GM12878 (cell line): ENCODE data around the gene KIRREL2. TPM values are rescaled to one million over a fixed set of nuclear protein-coding genes. Genes with fewer than 3 reads are reported as not detected.

Experiments
- ATAC-seq: fragments of 200-7000 bp; cut with Tn5 transposase; 3 replicates; pipeline ENCODE4 v1.9.1; 2020; ENCODE audit warnings: mild to moderate bottlenecking, moderate library complexity
- BruUV-seq: library from RNA; stranded (reverse); fragments of 400-500 nt; replicated peaks from 2 replicates; lab custom pipeline; 2021; lab: Mats Ljungman, UMichigan
- CTCF ChIA-PET: fragments of 300-600 bp; sonication (Branson Sonifier 250); formaldehyde crosslinking; extraction: SDS; loops from one replicate; lab custom pipeline; 2021; ENCODE audit warnings: inconsistent platforms; lab: Yijun Ruan, JAX
- POLR2A ChIA-PET: fragments of 350-600 bp; formaldehyde crosslinking; extraction: SDS; loops from one replicate; lab custom pipeline; 2021; ENCODE audit warnings: inconsistent platforms; lab: Charles Lee
- RAD21 ChIA-PET: fragments of 300-600 bp; sonication (Branson Sonifier 250); formaldehyde crosslinking; loops from one replicate; lab custom pipeline; 2023; ENCODE audit warnings: antibody characterized with exemption; ENCODE audit not compliant: unreplicated experiment; lab: Charles Lee
- SMC1A ChIA-PET: fragments of 300-600 bp; sonication (Branson Sonifier 250); formaldehyde crosslinking; loops from one replicate; lab custom pipeline; 2023; ENCODE audit not compliant: unreplicated experiment, uncharacterized antibody; lab: Charles Lee
- DNase-seq: peaks from one replicate; pipeline ENCODE4 v3.0.0-alpha.2; 2011; ENCODE audit warnings: low read depth, low spot score
- FAIRE-seq: peaks from 3 replicates; lab custom pipeline; 2011; peaks lifted over from hg19 to GRCh38; lab: Jason Lieb, UNC
- H2AFZ ChIP-seq: 2 replicates; pipeline ENCODE4 v1.6.0; 2011; ENCODE audit warnings: low read depth, low read length, control low read depth; ENCODE audit not compliant: control insufficient read depth
- H3K27ac ChIP-seq: 2 replicates; pipeline ENCODE4 v1.5.1; 2011; ENCODE audit warnings: control low read depth; ENCODE audit not compliant: control insufficient read depth, insufficient read depth
- H3K27me3 ChIP-seq, 2 experiments: replicated peaks in 1 of 2; 2 replicates each; pipeline versions ENCODE4 v1.6.0 to v1.6.1; 2011; ENCODE audit warnings: low read length in 1 of 2; ENCODE audit not compliant: control insufficient read depth in 2 of 2, insufficient read depth in 2 of 2
- H3K36me3 ChIP-seq, 2 experiments: 2 replicates each; pipeline ENCODE4 v1.5.1; 2011; ENCODE audit warnings: low read length in 1 of 2; ENCODE audit not compliant: control insufficient read depth in 2 of 2, insufficient read depth in 2 of 2
- H3K4me1 ChIP-seq: 2 replicates; pipeline ENCODE4 v1.6.1; 2011; ENCODE audit warnings: mild to moderate bottlenecking, low read length, moderate library complexity, mixed read lengths; ENCODE audit not compliant: control insufficient read depth, insufficient read depth
- H3K4me2 ChIP-seq: 2 replicates; pipeline ENCODE4 v1.6.0; 2011; ENCODE audit warnings: control low read depth; ENCODE audit not compliant: control insufficient read depth, insufficient read depth
- H3K4me3 ChIP-seq: fragments of 200-600 bp; sonication (generic); 2 replicates; pipeline ENCODE4 v1.5.1; 2016
- H3K79me2 ChIP-seq: 2 replicates; pipeline ENCODE4 v1.6.0; 2011; ENCODE audit warnings: low read length; ENCODE audit not compliant: control insufficient read depth, insufficient read depth
- H3K9ac ChIP-seq: 2 replicates; pipeline ENCODE4 v1.8.0; 2011; ENCODE audit warnings: low read length, control low read depth, mixed read lengths; ENCODE audit not compliant: control insufficient read depth, insufficient read depth
- H3K9me3 ChIP-seq: replicated peaks from 3 replicates; pipeline ENCODE4 v1.5.1; 2011; ENCODE audit warnings: mild to moderate bottlenecking, low read length; ENCODE audit not compliant: control insufficient read depth, insufficient read depth
- H4K20me1 ChIP-seq: 2 replicates; pipeline ENCODE4 v1.6.0; 2011; ENCODE audit not compliant: control insufficient read depth, insufficient read depth
- BCL11A ChIP-seq: IDR thresholded peaks from 2 replicates; pipeline ENCODE4 v1.6.1; 2011; ENCODE audit warnings: low read depth, low read length
- BRCA1 ChIP-seq: IDR thresholded peaks from 2 replicates; pipeline ENCODE4 v1.6.1; 2011; ENCODE audit warnings: low read depth, low read length, improper control_type of control experiment
- EZH2 ChIP-seq: IDR thresholded peaks from 2 replicates; pipeline ENCODE4 v1.6.1; 2012; ENCODE audit warnings: low read depth, mild to moderate bottlenecking, control low read depth, inconsistent platforms, low read length, borderline replicate concordance; ENCODE audit not compliant: control insufficient read depth
- JUND ChIP-seq: IDR thresholded peaks from 2 replicates; pipeline ENCODE4 v1.6.1; 2012; ENCODE audit warnings: low read depth, mild to moderate bottlenecking, low read length, improper control_type of control experiment, moderate library complexity
- NR2C2 ChIP-seq: IDR thresholded peaks from 2 replicates; pipeline ENCODE4 v1.6.1; 2011; ENCODE audit warnings: borderline replicate concordance, low read depth; ENCODE audit not compliant: control insufficient read depth, insufficient read length
- POLR2A ChIP-seq: IDR thresholded peaks from 2 replicates; pipeline ENCODE4 v1.6.1; 2011; ENCODE audit warnings: low read depth, mild to moderate bottlenecking, low read length
- RCOR1 ChIP-seq: conservative IDR thresholded peaks from 2 replicates; pipeline ENCODE4 v1.6.1; 2012; ENCODE audit warnings: low read depth, low read length, improper control_type of control experiment
- REST ChIP-seq: IDR thresholded peaks from 2 replicates; pipeline ENCODE4 v1.6.1; 2012; ENCODE audit warnings: mild to moderate bottlenecking, low read depth, low read length
- STAT3 ChIP-seq: IDR thresholded peaks from 2 replicates; pipeline ENCODE4 v1.6.1; 2011; ENCODE audit warnings: low read depth, low read length, improper control_type of control experiment
- SUPT20H ChIP-seq: IDR thresholded peaks from 2 replicates; pipeline ENCODE4 v1.6.1; 2011; ENCODE audit warnings: low read depth, mild to moderate bottlenecking, low read length, moderate library complexity, borderline replicate concordance; ENCODE audit not compliant: control insufficient read depth
- YBX1 ChIP-seq: fragments of 450-650 bp; IDR thresholded peaks from 2 replicates; pipeline ENCODE4 v1.6.1; 2016; ENCODE audit warnings: antibody characterized with exemption
- ZSCAN29 ChIP-seq: fragments of 450-650 bp; IDR thresholded peaks from 2 replicates; pipeline ENCODE4 v1.6.1; 2017; ENCODE audit warnings: mild to moderate bottlenecking, moderate library complexity
- WGBS: methylation state at CpG from one replicate; pipeline ENCODE4 v1.1.6; 2016; ENCODE audit warnings: low lambda C conversion rate; ENCODE audit not compliant: insufficient replicate concordance, insufficient coverage; ENCODE audit errors: missing lambda C conversion rate; 5-methylcytosine and 5-hydroxymethylcytosine counted together
- in situ Hi-C: fragments of 300-500 bp; cut with MboI; formaldehyde crosslinking; loops from 9 replicates; pipeline ENCODE4 v1.14.3; 2018; ENCODE audit warnings: mixed read lengths
- intact Hi-C: fragments of 100-400 bp; cut with micrococcal nuclease; formaldehyde crosslinking; loops from one replicate; pipeline ENCODE4 v1.14.2; 2022; ENCODE audit not compliant: unreplicated experiment
- polyA plus RNA-seq, 11 experiments: library from polyadenylated mRNA; depleted of rRNA in 4 of 11; unstranded in 6 of 11; stranded (reverse) in 5 of 11; fragments of >200 nt; fragmentation: Nextera tagmentation in 4 of 11; fragmentation: Illumina TruSeq in 1 of 11; extraction: Ambion mirVana in 4 of 11; extraction: Trizol in 1 of 11; gene quantifications; 1 replicate in 1 of 11; 2 replicates in 10 of 11; pipeline versions ENCODE4 v1.2.1 to v1.2.3, GENCODE V29; 2011 to 2016; ENCODE audit warnings: inconsistent platforms in 2 of 11, missing spikeins in 2 of 11, low read depth in 1 of 11
- total RNA-seq, 4 experiments: library from RNA; depleted of rRNA in 3 of 4; stranded (reverse); fragments of >200 nt in 3 of 4; fragmentation: Illumina TruSeq in 1 of 4; extraction: Trizol in 1 of 4; gene quantifications; 2 replicates each; pipeline versions ENCODE4 v1.2.1 to v1.2.3, GENCODE V29; 2013 to 2021
- TF ChIP-seq, protein P1 (sequence below): fragments of 450-650 bp; formaldehyde crosslinking; IDR thresholded peaks from 2 replicates; pipeline ENCODE4 v1.4.0; 2020; ENCODE audit warnings: mild to moderate bottlenecking, moderate library complexity

The KIRREL2 gene
- total and polyA plus RNA-seq, 10 of the 15 experiments (the other 5 are each of a cell fraction or from before 2014, with no cell fraction given) = 0.03 to 0.06 TPM; not detected in 8

- POLR2A ChIA-PET = no interaction called here
- Histone ChIP-seq H3K9ac (no peak overlapping the region), H3K36me3 (no peaks in the 10 kb centered on the region), H3K4me1 (no peaks in the 10 kb centered on the region), H3K9me3 (no peaks in the 10 kb centered on the region), H3K27me3 (no peaks in the 10 kb centered on the region; a peak in 1 of 4 replicates), H3K27ac (no peak overlapping the region), H2AFZ (no peak overlapping the region), H4K20me1 (no peaks in the 10 kb centered on the region), H3K4me3 (no peak overlapping the region), H3K4me2 (no peak overlapping the region), H3K79me2 (no peaks in the 10 kb centered on the region)
- intact Hi-C loops (no loop called here), in situ Hi-C loops (no loop called here)
- FAIRE-seq = no peak
- 26% methylated on average over 5 of the region's 5 CpGs for WGBS
- CTCF ChIA-PET = no interaction called here
- TF ChIP-seq JUND (no peak), BRCA1 (no peak), RCOR1 (no peak), YBX1 (no peak), SUPT20H (no peak), REST (no peak), EZH2 (no peak), NR2C2 (no peak), BCL11A (no peak), STAT3 (no peak), POLR2A (no peak), ZSCAN29 (no peak)
- TF ChIP-seq, protein P1, sequence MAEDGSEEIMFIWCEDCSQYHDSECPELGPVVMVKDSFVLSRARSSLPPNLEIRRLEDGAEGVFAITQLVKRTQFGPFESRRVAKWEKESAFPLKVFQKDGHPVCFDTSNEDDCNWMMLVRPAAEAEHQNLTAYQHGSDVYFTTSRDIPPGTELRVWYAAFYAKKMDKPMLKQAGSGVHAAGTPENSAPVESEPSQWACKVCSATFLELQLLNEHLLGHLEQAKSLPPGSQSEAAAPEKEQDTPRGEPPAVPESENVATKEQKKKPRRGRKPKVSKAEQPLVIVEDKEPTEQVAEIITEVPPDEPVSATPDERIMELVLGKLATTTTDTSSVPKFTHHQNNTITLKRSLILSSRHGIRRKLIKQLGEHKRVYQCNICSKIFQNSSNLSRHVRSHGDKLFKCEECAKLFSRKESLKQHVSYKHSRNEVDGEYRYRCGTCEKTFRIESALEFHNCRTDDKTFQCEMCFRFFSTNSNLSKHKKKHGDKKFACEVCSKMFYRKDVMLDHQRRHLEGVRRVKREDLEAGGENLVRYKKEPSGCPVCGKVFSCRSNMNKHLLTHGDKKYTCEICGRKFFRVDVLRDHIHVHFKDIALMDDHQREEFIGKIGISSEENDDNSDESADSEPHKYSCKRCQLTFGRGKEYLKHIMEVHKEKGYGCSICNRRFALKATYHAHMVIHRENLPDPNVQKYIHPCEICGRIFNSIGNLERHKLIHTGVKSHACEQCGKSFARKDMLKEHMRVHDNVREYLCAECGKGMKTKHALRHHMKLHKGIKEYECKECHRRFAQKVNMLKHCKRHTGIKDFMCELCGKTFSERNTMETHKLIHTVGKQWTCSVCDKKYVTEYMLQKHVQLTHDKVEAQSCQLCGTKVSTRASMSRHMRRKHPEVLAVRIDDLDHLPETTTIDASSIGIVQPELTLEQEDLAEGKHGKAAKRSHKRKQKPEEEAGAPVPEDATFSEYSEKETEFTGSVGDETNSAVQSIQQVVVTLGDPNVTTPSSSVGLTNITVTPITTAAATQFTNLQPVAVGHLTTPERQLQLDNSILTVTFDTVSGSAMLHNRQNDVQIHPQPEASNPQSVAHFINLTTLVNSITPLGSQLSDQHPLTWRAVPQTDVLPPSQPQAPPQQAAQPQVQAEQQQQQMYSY = no peak
- no peak for ATAC-seq
- RAD21 ChIA-PET = no interaction called here
- BruUV-seq = no TSS peak
- SMC1A ChIA-PET = no interaction called here
- no peak for DNase-seq
Observed at GRCh38 chr19:35824150-35824549, 32.6 kb upstream of the KIRREL2 start.
